Left colon (tissue), 2 donors: Measurements from ENCODE around the gene PKHD1. TPM values are rescaled to one million over a fixed set of nuclear protein-coding genes. Genes with fewer than 3 reads are reported as not detected.

Source experiments
- ATAC-seq: fragments of 200-7000 bp; cut with Tn5 transposase; one replicate; pipeline ENCODE4 v1.9.1; 2020; ENCODE audit warnings: mild to moderate bottlenecking, moderate library complexity
- DNase-seq, 2 donors: peaks; one replicate each; pipeline ENCODE4 v3.0.0-alpha.2; 2020
- intact Hi-C, 2 donors: fragments of 100-400 bp; cut with DNase I in 1 of 2; cut with micrococcal nuclease in 1 of 2; formaldehyde crosslinking; loops; one replicate each; pipeline versions ENCODE4 v1.11.2 to v1.14.0; 2022; cut with DNase I, micrococcal nuclease
- total RNA-seq, 2 donors: library from RNA; stranded (reverse); fragmentation: NEBNext Ultra II Directional; extraction: Animal tissue kit (Norgen Biotek cat#: 25700); gene quantifications; one replicate each; pipeline ENCODE4 v1.2.1, GENCODE V29; 2021
- donor health status: DM: no; HTN: no; CAD: no.
- donor health status: DM: yes; HTN: yes; CAD: no.

The PKHD1 gene
- total RNA-seq, 2 donors from 2014 or later = 0.12 to 0.20 TPM

DNA sequence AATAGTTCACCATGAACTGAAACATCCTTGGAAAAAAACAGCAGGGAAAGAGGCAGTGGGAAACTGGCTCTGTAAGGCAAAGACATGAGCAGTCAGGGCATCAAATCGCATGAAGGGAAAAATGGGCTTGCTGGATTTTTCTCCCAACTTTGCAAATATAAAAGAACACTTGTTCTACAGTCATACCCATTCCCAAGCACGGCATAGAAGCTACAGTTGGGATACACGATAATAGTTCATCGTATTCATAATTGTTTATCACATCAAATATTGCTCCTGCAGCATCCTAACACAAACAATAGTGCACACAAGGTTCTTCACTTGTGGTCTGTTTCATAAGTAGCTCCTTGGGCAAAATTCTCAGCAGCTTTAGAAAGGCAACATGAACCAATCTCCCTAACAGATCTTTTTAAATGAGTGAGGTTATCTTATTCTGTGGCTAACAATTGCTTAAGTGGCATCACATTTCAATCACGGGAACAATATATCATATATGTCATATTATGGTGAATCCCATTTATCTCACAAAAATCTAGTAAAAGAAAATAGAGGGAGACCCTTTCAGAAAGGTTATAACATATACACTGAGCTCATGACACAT is 243.9 kb downstream of the PKHD1 start:
- intact Hi-C loops = no loop called here
- DNase-seq (no peak), ATAC-seq (no peak)

DNA sequence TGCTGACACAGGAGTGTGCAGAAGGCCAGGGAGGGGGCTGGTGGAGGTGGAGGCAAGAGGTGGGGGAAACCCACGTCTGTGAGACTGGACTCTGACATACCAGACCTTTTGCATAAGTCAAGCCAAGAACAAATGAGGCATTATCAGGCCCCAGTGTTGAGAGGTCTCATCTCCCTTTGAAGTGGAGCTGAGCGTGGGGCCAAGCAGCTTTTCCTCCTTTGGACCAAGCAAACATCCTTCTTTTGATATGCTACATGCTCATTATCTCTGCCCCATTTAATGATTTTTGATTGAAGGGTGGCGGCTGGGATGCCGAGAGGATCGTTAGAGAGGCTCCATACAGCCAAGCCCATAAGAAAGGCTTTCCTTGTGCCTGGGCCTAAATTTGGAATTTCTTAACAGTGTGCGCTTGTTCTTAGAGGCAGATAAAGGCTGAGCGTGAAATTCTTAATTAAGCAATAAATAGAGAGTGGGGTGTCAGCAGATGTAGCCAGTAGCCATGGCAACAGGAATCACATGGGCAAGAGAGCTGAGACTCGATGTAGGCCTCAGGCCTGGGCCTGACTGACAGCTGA is 244.5 kb downstream of the PKHD1 start:
- no peak for DNase-seq

DNA sequence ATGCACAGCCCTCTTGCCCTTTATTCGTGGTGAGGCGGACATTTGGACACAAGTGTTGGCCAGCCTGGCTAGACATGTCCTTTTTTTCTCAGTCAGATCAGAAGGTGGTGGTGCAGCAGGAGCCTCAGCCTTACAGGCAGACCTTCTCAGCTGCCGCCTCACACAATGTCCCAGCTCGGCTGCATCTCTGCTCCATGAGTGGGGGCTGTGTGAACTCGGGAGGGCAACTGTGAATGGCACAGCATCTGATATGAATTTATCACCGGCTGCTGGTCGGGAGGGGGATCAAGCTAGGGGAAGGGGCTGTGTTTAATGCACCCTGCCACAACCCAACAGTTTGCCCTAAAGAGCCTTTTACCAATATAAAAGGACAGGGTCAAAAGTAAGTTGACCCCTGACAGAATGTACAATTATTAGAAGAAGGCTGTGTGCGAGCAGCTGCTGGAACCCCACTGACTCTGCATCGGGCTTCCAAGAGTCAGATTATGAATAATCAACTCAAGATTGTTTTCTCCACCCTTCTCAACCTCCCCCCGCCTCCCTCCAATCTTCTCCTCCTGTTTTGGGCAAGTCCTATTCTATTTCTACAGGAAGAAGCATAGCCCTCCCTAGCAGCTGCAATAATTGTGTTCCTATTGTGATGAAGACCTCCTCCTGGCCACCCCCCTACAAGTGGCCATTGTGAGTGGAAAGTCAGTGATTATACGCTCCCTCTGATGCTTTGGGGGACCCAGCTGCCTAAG is 245.2 kb downstream of the PKHD1 start:
- intact Hi-C loops = no loop called here
- DNase-seq (no peak), ATAC-seq (no peak)

More for the DNA sequence above, 244.5 kb downstream of the PKHD1 start:
- no peak for ATAC-seq
- intact Hi-C loops = no loop called here

DNA sequence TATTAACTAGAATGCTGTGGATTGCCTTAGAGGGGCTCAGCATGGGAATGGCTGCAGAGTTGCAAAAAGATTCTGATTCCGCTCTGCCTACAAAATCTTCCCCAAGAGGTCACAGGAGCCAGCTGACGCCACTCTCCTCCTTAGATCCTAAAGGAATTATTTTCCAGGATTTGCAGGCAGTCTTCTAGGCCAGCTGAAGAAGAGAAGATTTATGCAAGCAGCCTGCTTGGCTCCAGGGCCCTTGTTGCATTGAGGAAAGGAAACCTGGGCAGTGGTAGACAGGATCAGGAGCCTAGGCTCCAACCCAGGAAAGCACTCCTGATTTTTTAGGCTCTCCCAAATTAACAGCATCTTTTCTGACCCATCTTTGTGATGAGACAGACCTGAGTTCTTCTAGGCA is 245.8 kb downstream of the PKHD1 start:
- no peak for ATAC-seq
- intact Hi-C loops = no loop called here

DNA sequence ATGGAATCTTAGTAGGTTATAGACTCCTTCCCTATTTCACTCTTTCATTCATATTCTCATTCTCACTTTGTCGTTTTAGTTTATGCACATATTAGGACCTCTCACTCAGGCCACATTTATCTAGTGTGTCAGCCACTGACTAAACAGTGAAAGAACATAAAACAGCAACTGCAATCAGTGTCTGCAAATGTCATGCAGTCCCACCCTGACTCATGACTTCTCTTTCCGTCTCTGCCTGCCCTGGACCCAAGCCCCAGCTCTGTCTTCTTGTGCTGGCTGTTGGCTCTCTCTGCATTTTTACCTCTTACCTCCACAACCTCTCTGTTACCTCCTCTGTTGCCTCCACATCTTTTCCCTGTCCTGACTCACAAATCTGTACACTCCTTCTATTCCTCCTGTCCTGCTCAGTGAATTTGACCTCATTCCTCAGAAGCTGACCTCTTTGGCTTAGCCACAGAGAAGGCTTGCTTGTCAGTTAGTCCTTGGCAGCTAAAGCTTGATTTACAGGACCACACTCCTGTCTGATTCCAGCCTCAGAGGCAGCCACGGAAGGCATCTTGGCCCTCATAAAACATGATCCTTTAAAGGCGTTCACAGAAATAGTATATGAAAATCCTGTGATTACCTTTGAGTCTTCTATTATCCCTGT is 247.6 kb downstream of the PKHD1 start:
- DNase-seq = no peak
- intact Hi-C loops = no loop called here
- ATAC-seq = no peak

More for the DNA sequence above, 245.8 kb downstream of the PKHD1 start:
- no peak for DNase-seq

DNA sequence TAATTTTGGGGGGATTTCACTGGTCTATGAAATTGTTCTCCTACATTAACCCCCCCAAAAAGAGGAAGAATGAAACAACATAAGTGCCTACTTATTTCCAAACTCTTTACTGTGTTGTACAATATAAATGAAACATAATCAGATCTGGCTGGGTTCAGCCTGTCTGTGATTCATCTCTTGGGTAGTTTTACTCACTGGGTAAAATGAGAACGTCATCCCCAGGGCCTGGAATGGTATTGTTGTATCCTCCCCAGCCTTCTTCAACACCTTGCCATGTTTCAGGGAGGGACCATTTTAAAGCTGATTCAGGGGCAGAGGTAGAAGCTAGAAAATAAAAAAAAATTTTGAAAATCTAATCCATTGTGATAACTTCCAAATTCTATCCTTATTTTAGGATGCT is 256.7 kb downstream of the PKHD1 start:
- DNase-seq (no peak), ATAC-seq (no peak)
- intact Hi-C loops = no loop called here

- DNase-seq (no peak), ATAC-seq (no peak)
- intact Hi-C loops = no loop called here
Measured at GRCh38 chr6:51827580-51827979, 259.8 kb downstream of the PKHD1 start.

DNA sequence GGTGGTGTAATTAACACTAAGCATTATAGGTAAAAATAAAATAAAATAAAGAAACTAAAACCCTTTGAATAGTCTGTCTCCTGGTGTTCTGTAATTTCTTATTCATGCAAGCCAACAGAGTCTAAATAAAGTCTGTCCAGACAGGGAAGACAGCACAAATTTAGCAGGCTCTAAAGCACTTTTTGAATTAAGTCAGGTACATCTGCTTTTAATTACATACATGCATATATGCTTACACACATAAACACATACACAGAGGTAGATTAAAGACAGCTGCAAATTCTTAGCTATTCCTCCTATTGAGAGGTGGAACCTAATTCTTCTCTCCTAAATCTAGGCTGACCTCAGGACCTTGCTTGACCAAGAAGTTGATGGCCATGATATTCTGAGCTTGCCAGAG is 262.5 kb downstream of the PKHD1 start:
- intact Hi-C loops = no loop called here
- DNase-seq (no peak), ATAC-seq (no peak)

DNA sequence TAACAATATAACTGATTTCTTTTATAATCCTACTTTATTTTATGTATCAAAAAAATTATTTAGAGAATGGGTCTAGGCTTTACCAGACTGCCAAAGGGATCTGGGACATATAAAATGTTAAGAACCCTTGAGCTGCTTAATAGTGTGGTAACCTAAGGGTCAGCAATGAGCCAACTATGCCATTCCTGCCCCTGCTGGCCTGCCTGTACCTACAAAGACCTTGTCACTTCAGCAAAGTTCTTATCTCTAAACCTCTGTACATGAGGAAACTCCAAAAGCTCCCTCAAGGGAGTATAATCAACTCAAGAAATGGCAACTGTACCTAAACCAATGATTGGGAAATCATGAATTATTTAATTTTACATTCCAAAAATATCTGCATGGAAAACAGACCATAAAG is 266.9 kb downstream of the PKHD1 start:
- ATAC-seq = no peak
- DNase-seq = no peak
- intact Hi-C loops = no loop called here

DNA sequence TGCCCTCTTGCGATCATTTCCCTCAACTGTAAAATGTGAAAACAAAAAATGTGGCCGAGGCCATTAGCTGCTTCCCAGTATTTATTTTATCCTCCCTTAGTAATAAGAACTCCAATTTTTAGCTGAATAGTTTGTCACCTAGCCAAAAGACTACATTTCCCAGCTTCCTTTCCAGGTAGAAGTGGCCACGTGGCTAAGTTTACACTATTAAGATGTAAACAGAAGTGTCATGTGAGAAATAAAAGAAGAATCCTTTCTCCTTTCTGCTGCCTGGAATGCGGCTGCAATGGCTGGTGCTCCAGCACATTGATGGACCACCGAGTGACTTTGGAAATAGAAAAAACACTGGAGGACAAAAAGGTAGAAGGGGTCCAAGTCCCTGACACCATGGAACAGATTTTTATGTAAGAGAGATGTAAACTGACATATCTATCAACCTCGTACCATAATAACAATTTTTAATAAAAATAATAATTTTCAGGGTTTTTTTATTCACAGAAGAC is 268.8 kb downstream of the PKHD1 start:
- intact Hi-C loops = no loop called here
- DNase-seq (no peak), ATAC-seq (no peak)

DNA sequence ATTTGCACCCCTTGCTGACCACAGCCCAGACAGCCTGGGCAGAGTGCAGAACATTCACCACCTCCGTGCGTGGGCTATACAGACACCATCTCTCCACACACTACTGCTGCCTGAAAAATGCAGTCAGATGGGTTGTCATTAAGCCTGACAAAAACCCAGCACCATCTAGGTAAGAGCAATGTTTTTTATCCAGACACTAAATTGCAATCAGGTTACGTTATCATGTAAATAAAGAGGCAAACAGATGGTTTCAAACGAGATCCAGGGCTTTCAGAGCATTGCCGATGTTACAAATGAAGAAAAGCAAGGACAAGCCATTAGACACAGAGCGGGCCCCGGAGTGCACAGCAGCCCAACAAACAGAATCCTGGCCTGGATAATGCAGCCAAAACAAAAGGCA is 269.6 kb downstream of the PKHD1 start:
- ATAC-seq = no peak
- DNase-seq = no peak
- intact Hi-C loops = no loop called here

GRCh38 chr6:51814418-51814817 is 273.0 kb downstream of the PKHD1 start:
- ATAC-seq = no peak
- intact Hi-C loops = no loop called here
- DNase-seq = no peak

DNA sequence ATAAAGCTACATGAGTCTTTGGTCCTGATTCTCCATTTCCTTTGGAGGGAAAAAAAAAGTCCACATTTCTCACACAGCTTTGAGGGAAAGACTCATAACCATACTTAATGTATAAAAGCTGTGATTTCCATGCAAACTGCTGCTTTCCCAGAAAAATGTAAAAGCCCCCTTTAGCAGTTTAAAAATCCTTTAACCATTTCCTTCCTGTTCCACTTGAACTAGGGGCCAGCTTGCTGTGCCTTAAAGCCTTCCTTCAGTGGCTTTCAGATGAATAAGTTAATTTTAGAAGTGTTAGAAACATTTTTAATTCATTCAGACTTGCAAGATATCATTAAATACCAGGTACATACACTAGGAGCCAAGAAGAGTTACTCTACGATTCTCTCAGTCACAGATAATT is 273.5 kb downstream of the PKHD1 start:
- DNase-seq (no peak), ATAC-seq (no peak)
- intact Hi-C loops = no loop called here

- DNase-seq = no peak
- ATAC-seq = no peak
- intact Hi-C loops = no loop called here
Measured at GRCh38 chr6:51812231-51812630, 275.2 kb downstream of the PKHD1 start.

GRCh38 chr6:51805517-51805916 is 281.9 kb downstream of the PKHD1 start:
- DNase-seq = no peak
- intact Hi-C loops = no loop called here
- ATAC-seq = no peak

DNA sequence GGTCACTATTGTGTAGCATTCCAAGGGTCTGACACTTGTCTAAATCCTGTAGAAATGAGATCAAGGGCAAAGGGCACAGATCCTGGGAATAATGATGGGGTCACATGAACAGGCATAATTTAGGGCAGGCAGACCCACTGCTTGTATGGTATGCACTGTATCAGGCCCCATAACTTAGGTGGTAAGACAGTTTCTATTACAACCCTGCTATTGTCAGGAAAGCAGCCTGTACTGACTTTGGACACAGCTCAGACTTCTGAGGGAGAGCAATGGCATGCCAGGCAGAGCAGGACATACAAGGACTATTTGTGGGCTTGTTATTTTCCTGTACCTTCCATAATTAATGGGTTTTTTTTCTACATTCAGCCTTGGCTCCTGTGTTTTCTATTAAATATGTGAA is 286.8 kb downstream of the PKHD1 start:
- no peak for DNase-seq
- intact Hi-C loops = no loop called here
- no peak for ATAC-seq

GRCh38 chr6:51793393-51793792 is 294.0 kb downstream of the PKHD1 start:
- intact Hi-C loops = no loop called here
- no peak for DNase-seq
- no peak for ATAC-seq

GRCh38 chr6:51792273-51793030 is 295.0 kb downstream of the PKHD1 start:
- intact Hi-C loops = no loop called here
- no peak for DNase-seq
- ATAC-seq = no peak

DNA sequence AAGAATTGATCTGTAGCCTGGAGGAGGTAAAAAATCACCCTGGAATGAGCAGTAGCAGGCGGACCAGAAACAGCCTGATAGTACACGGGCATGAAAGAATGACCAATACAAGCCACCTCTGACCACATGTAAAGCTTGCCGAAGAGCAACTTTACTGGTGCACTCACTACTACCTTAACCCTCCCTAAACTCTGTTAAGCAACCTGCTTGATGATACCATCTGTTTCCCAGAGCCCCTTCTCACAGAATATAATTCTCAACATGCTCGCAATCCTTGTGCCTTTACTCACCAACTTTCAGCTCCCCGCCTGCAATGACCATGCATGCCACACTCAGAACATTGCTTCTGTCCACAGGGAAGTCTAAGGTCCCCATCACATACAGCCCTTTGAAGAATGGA is 296.5 kb downstream of the PKHD1 start:
- DNase-seq (no peak), ATAC-seq (no peak)
- intact Hi-C loops = no loop called here
